Transverse colon (tissue), 3 donors: ENCODE measurements around the gene MUCL3.

Source experiments
- CTCF ChIP-seq, 5 experiments: fragments of 200-600 bp in 3 of 5; fragments of 450-650 bp in 2 of 5; sonication (generic) in 3 of 5; IDR thresholded peaks; 1 replicate in 2 of 5; 2 replicates in 3 of 5; pipeline ENCODE4 v1.5.1; 2016 to 2017; ENCODE audit warnings: antibody characterized with exemption in 5 of 5, inconsistent platforms in 3 of 5, mild to moderate bottlenecking in 2 of 5, moderate library complexity in 1 of 5
- EP300 ChIP-seq: sonication (generic); formaldehyde crosslinking; IDR thresholded peaks from one replicate; pipeline ENCODE4 v1.6.1; 2017; ENCODE audit warnings: antibody characterized with exemption, low read depth

GRCh38 chr6:30990422-30991086 is 49.8 kb downstream of the MUCL3 start:
- TF ChIP-seq EP300 (no peak), CTCF (IDR thresholded peaks at IDR 0.05) (no peak)
